Thymus (tissue), 11 donors: ENCODE data around the gene NSD1. TPM values are rescaled to one million over a fixed set of nuclear protein-coding genes. Genes with fewer than 3 reads are reported as not detected.
A peak's percentile ranks its signal among the peaks of the same experiment; 100 is the strongest.

Experiments
- DNase-seq, 9 donors: peaks; one replicate each; pipeline ENCODE4 v3.0.0-alpha.2; 2013; ENCODE audit warnings: low spot score in 9 of 9, low read depth in 6 of 9, missing footprints in 1 of 9
- H3K27ac ChIP-seq, 2 donors: one replicate each; pipeline ENCODE4 v1.5.1; 2013; ENCODE audit warnings: control low read depth in 1 of 2, low read depth in 1 of 2, low read length in 1 of 2, mild to moderate bottlenecking in 1 of 2, moderate library complexity in 1 of 2
- H3K27me3 ChIP-seq, 2 donors: one replicate each; pipeline ENCODE4 v1.5.1; 2013; ENCODE audit warnings: low read length in 1 of 2; ENCODE audit not compliant: control insufficient read depth in 2 of 2, insufficient read depth in 1 of 2
- H3K36me3 ChIP-seq, 2 donors: one replicate each; pipeline ENCODE4 v1.5.1; 2013; ENCODE audit warnings: low read length in 1 of 2, mild to moderate bottlenecking in 1 of 2, moderate library complexity in 1 of 2; ENCODE audit not compliant: control insufficient read depth in 2 of 2, insufficient read depth in 2 of 2
- H3K4me1 ChIP-seq, 2 donors: one replicate each; pipeline ENCODE4 v1.5.1; 2013; ENCODE audit warnings: low read length in 2 of 2; ENCODE audit not compliant: control insufficient read depth in 2 of 2, insufficient read depth in 2 of 2
- H3K4me3 ChIP-seq, 2 donors: one replicate each; pipeline ENCODE4 v1.5.1; 2013; ENCODE audit warnings: low read length in 2 of 2, control low read depth in 1 of 2, mild to moderate bottlenecking in 1 of 2
- H3K9me3 ChIP-seq, 2 donors: one replicate each; pipeline ENCODE4 v1.5.1; 2013; ENCODE audit warnings: low read length in 1 of 2, mild to moderate bottlenecking in 1 of 2; ENCODE audit not compliant: control insufficient read depth in 2 of 2, insufficient read depth in 1 of 2
- WGBS: extraction: QIAGEN DNeasy Blood & Tissue Kit; methylation state at CpG from one replicate; pipeline ENCODE4 v1.1.7; 2013; 5-methylcytosine and 5-hydroxymethylcytosine counted together
- polyA plus RNA-seq: library from polyadenylated mRNA; stranded (reverse); fragments of 200-250 nt; gene quantifications from one replicate; pipeline ENCODE4 v1.2.3, GENCODE V29; 2013
- total RNA-seq: library from RNA; stranded (reverse); fragments of 120-200 nt; gene quantifications from one replicate; pipeline ENCODE4 v1.2.4, GENCODE V29; 2013
- donor health status: healthy.

NSD1 gene
- total and polyA plus RNA-seq, 2 donors = 10.9 to 34.1 TPM

DNA sequence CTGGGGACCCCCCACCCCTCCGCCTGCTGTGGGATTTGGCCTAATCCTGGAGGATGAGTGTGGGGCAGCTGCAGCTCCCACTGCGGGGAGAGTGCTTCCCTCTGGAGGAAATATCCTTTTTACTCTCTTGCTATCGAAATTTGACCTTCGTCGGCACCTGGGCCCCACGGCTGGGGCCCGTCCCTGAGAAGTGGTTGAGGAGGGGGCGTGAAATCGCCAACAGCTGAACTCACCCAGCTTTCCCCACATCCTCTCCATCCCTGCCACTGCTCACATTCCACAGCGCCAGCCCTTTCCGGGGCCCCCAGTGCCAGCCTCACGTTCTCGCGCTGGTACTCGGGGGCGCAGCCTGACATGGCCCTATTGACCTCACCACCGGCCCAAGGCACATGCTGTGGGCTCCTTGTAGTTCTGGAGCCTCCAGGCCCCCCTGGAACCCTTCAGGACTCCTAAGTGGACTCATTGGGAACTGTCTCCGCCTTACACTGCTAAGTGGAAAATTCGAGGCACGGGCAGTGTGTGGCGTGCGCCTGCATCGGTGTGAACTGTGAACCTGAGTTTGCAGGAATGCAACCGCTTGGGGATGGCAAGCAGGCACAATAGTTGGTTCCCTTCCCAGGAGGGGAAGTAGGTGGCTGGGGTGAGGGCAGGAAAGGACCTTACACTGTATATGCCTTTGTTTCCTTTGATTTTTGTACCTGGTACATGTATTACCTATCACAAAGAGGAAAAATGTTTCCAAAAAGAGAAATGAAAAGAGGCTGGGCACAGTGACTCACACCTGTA lies 27.7 kb upstream of the NSD1 start:
- 87% methylated on average over 24 of the region's 24 CpGs for WGBS

DNA sequence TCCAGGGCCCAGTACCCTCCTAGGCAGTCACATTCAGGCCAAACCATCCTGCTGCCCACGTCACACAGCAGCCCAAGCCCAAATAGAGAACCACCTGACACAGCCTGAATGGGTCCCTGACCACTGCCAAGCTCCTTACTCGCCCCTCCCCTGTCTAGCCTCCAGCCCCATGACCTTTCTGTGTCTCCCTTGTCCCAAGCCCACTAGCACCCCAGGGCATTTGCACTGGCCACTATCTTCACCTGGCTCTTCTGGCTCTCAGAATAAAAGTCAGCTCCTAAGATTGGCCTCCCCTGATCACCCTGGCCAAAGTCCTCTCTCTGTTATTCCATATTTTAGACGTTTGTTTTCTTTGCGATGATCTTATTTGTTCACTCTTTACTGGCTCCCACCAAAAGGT lies 26.4 kb upstream of the NSD1 start:
- no peaks in the 10 kb centered on the region for H3K9me3 ChIP-seq
- H3K4me3 ChIP-seq = no peak overlapping the region
- H3K4me1 ChIP-seq = no peaks in the 10 kb centered on the region
- no peaks in the 10 kb centered on the region for H3K36me3 ChIP-seq
- 94% methylated on average over 4 of the region's 4 CpGs for WGBS
- DNase-seq = no peak
- peaks cover 0 to 4% of the 10 kb centered on the region in 2 donors for H3K27me3 ChIP-seq
- H3K27ac ChIP-seq = no peak overlapping the region

More for the DNA sequence above, 27.7 kb upstream of the NSD1 start:
- no peak for DNase-seq
- no peaks in the 10 kb centered on the region for H3K4me1 ChIP-seq
- no peak overlapping the region for H3K27ac ChIP-seq
- H3K27me3 ChIP-seq = peaks cover 0 to 4% of the 10 kb centered on the region in 2 donors
- H3K4me3 ChIP-seq = no peak overlapping the region
- H3K36me3 ChIP-seq = no peaks in the 10 kb centered on the region
- H3K9me3 ChIP-seq = no peaks in the 10 kb centered on the region

DNA sequence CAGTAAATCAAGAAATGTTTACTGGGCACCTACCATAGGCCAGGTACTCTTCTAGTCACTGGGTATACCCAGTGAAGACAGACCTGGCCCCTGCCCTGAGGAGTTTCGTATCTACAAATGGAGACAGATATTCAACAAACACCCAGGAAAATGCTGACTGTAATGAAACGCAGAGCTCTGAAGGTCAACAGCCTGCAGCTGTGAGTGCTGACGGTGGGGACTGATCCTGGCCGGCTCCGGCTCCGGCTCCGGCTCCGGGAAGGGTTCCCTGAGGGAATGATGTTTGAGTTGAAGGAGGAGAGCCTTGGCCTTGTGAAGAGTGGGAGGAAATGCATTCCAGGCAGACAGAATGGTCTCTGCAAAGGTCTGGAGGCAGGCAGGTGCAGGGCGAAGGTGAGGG lies 23.8 kb upstream of the NSD1 start:
- H3K27me3 ChIP-seq = peaks cover 0 to 2% of the 10 kb centered on the region in 2 donors
- DNase-seq = no peak
- H3K4me3 ChIP-seq = no peak overlapping the region
- 93% methylated on average over 9 of the region's 9 CpGs for WGBS
- H3K36me3 ChIP-seq = no peaks in the 10 kb centered on the region
- no peak overlapping the region for H3K27ac ChIP-seq
- no peaks in the 10 kb centered on the region for H3K9me3 ChIP-seq
- peaks cover 0 to 3% of the 10 kb centered on the region in 2 donors for H3K4me1 ChIP-seq

DNA sequence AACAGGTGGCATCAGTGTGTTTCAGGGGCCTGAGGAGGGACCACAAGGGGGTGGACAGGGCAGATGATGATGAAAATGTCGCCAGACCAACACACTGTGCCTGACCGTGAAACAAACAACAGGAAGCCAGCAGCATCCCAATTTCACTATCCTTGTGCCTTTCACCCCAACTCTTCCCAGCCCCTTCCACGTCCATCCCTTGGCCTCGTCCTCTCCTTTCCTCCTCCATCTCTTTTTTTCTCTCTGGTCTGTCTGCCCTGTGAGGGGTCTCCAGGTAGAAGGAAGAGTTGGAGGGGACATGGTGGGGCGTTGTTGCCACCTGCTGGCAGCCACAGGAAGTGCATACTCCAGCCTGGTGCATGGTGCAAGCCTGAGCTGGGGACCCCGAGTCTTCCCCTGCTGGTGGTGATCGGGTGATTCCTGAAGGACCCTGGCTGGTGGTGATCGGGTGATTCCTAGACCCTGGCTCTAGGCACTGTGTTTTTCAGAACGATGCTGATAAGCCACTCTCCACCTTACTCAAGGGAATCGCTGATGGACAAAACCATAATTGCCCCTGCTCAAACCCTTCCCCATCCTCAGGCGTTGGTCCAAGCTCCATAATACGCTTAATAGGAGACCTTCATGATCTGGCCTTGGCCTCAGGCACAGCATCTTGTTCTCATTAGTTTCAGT lies 21.7 kb upstream of the NSD1 start:
- Histone ChIP-seq H3K36me3 (no peaks in the 10 kb centered on the region), H3K4me3 (no peak overlapping the region), H3K9me3 (no peaks in the 10 kb centered on the region), H3K27me3 (peaks cover 0 to 2% of the 10 kb centered on the region in 2 donors), H3K4me1 (peaks cover 0 to 11% of the 10 kb centered on the region in 2 donors), H3K27ac (no peak overlapping the region)
- 33% methylated on average over 12 of the region's 12 CpGs for WGBS
- peak in 6 of 9 donors; percentile 43 to 80 (median 56) for DNase-seq

DNA sequence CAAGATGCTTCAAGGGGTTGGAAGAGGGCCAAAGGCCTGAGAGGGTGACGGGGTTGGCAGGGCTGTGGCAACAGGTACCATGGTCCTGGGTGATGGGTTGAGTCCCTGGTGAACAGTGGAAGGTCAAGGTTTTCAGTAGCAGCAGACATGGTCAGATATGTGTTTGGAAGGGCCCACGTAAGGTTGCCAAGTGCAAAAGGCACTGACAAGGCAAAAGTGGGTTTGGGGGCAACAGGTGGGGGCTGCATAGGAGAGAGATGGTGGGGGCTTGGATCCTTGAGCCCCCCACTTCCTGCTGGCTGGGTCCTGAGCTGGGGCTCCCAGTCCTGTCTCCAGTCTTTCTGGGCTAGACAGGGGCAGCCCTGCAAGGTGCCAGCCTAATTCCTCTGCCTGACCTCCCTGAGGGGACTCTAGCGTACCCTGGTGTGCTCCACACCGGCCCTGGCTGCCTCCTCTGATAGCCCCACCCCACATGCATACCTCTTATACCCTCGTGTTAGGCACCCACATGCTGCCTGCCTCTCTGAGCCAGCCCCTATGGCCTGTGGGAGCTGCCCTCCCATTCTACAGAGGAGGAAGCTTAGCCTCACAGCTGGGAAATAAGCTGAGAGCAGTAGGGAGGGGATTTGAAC lies 20.9 kb upstream of the NSD1 start:
- Histone ChIP-seq H3K4me1 (peaks cover 0 to 17% of the 10 kb centered on the region in 2 donors), H3K36me3 (no peaks in the 10 kb centered on the region), H3K4me3 (no peak overlapping the region), H3K27ac (no peak overlapping the region), H3K27me3 (peaks cover 0 to 2% of the 10 kb centered on the region in 2 donors), H3K9me3 (peaks cover 0 to 7% of the 10 kb centered on the region in 2 donors)
- no peak for DNase-seq
- 93% methylated on average over 5 of the region's 5 CpGs for WGBS

DNA sequence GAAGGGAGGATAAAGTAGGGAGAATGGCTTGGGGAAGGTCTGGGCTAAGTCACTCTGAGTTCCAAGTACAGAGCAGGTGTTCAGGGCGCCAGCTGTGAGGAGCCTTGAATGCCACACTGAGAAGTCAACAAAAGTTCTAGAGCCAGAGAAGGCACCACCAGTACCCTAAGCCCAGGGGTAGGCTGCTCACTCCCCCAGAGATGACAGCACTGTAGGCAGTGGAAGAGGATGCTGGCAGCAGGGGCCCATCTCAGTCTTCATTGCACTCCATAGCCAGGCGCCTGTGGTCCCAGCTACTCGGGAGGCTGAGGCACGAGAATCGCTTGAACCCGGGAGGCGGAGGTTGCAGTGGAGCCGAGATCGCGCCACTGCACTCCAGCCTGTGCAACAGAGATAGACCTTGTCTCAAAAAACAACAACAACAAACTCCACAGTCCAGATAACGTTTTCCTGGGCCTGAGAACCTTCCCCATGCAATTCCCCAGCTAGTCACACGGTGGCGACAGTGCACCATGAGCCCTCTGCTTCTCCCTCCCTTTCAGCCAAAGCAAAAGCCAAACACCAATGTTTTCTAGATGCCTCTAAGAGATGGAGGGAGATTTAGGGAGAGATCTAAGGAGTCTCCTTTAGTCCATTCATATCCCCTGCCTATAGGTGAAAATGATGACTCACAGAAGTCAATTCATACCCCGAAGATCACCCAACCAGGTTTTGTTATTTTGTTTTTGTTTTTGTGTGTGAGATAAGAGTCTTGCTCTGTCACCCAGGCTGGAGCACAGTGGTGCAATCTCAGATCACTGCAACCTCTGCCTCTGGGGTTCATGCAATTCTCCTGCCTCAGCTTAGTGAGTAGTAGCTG lies 19.8 kb upstream of the NSD1 start:
- peak; percentile 53 to 88 (median 76) for DNase-seq
- Histone ChIP-seq H3K9me3 (peaks cover 0 to 7% of the 10 kb centered on the region in 2 donors), H3K27me3 (peaks cover 0 to 2% of the 10 kb centered on the region in 2 donors), H3K36me3 (no peaks in the 10 kb centered on the region), H3K4me3 (no peak overlapping the region), H3K4me1 (peaks cover 0 to 17% of the 10 kb centered on the region in 2 donors), H3K27ac (no peak overlapping the region)
- whole genome bisulfite sequencing = 23% methylated on average over 14 of the region's 14 CpGs

DNA sequence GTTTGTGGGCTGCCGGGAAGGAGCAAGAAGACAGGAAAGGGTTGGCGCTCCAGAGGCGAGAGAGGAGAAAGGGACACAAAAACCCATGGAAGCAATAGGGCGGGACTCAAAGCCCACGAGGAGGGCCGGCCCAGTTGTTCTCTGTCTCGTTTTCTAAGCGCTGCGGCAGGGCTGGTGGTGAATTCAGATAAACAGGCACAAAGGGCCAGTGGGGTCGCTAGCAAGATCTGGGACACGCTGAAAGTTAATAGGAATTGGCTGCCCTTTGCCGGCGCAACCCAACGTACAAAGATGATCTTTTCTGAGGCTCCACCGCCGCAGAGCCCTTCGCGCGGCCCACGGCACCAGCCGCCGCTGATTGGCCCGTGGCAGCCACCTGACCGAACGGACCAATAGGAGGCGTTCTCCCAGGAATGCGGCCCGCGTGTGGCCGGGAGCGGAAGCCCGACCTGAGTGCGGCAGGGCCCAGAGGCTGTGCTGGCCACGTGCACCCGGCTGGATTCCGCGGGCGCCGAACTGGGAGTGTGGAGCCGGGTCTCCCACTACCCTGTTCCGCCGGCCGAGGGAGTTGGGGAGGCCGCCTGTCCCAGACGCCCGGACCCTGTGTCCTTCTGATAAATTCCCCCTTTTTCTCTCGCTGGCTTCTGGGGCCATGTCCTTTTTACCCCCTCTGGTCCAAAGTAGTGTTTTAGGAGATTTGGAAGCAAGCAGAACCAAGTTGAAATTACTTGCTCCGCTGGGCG lies 16.8 kb upstream of the NSD1 start:
- peaks cover 0 to 7% of the 10 kb centered on the region in 2 donors for H3K9me3 ChIP-seq
- peaks cover 0 to 17% of the 10 kb centered on the region in 2 donors for H3K4me1 ChIP-seq
- H3K27ac ChIP-seq = peak overlapping the region; percentile 9 to 19
- H3K27me3 ChIP-seq = no peaks in the 10 kb centered on the region
- no peaks in the 10 kb centered on the region for H3K36me3 ChIP-seq
- peak in 8 of 9 donors; percentile 64 to 90 (median 72) for DNase-seq
- peak overlapping the region; percentile 19 to 26 for H3K4me3 ChIP-seq
- 36% methylated on average over 49 of the region's 49 CpGs for whole genome bisulfite sequencing

DNA sequence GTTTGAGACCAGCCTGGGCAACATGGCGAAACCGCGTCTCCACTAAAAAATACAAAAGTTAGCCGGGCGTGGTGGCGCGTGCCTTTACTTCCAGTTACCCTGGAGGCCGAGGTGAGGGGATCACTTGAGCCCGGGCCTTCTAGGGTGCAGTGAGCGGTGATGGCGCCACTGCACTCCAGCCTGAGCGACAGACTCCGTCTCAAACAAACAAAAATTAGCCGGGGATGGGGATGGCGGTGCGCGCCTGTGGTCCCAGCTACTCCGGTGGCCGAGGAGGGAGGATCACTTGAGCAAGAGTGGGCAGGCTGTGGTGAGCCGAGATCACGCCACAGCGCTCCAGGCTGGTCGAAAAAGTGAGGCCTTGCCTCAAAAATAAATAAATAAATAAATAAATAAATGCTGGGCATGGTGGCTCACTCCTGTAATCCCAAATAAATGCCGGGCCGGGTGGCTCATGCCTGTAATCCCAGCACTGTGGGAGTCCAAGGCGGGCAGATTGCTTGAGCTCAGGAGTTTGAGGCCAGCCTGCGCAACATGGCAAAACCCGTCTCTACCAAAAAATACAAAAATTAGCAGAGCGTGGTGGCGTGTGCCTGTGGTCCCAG lies 16.0 kb upstream of the NSD1 start:
- Histone ChIP-seq H3K27ac (no peak overlapping the region), H3K36me3 (no peaks in the 10 kb centered on the region), H3K9me3 (peaks cover 0 to 7% of the 10 kb centered on the region in 2 donors), H3K4me1 (peaks cover 0 to 17% of the 10 kb centered on the region in 2 donors), H3K27me3 (no peaks in the 10 kb centered on the region), H3K4me3 (no peak overlapping the region)
- WGBS = 98% methylated on average over 30 of the region's 30 CpGs
- no peak for DNase-seq
